ENCODE measurements around the gene CARD10. TPM values are rescaled to one million over a fixed set of nuclear protein-coding genes. Genes with fewer than 3 reads are reported as not detected.

The CARD10 gene
- total RNA-seq, 2 donors from 2014 or later = 14.2 to 70.7 TPM

DNA sequence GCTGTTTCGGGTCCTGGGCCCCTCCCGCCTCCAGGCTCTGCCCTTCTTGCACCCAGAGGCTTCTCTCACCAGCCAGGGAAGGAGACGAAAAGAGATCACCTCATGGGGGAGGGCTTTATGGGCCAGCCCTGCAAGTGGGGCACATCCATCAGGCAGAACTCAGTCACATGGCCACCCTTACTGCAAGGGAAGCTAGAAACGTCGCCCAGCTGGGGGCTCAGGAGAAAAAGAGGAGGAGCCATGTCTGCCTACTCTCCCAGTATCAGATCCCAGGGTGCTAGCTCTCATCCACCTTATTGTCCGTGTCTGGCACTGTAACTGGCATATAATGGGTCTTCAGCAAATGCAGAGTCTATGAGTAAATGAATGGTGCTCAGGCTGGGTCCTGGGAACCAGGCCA lies 57.3 kb downstream of the CARD10 start:
- intact Hi-C loops (cut with DNase I) = no loop called here
- 42% methylated on average over 6 of the region's 6 CpGs for WGBS
- Histone ChIP-seq H3K4me3 (no peak overlapping the region), H3K36me3 (no peaks in the 10 kb centered on the region), H3K27me3 (replicated peaks; ENCODE audit: insufficient read depth) (no peaks in the 10 kb centered on the region), H3K9me3 (no peaks in the 10 kb centered on the region), H3K4me1 (replicated peaks) (no peaks in the 10 kb centered on the region), H3K27ac (no peak overlapping the region)
- TF ChIP-seq POLR2A (IDR thresholded peaks at IDR 0.05) (no peak), POLR2AphosphoS5 (IDR thresholded peaks at IDR 0.05) (no peak)
- TF ChIP-seq, protein P1, sequence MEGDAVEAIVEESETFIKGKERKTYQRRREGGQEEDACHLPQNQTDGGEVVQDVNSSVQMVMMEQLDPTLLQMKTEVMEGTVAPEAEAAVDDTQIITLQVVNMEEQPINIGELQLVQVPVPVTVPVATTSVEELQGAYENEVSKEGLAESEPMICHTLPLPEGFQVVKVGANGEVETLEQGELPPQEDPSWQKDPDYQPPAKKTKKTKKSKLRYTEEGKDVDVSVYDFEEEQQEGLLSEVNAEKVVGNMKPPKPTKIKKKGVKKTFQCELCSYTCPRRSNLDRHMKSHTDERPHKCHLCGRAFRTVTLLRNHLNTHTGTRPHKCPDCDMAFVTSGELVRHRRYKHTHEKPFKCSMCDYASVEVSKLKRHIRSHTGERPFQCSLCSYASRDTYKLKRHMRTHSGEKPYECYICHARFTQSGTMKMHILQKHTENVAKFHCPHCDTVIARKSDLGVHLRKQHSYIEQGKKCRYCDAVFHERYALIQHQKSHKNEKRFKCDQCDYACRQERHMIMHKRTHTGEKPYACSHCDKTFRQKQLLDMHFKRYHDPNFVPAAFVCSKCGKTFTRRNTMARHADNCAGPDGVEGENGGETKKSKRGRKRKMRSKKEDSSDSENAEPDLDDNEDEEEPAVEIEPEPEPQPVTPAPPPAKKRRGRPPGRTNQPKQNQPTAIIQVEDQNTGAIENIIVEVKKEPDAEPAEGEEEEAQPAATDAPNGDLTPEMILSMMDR (IDR thresholded peaks at IDR 0.05) = no peak
- no peak for DNase-seq (ENCODE audit: low spot score)

GRCh38 chr22:37460684-37461083 lies 58.5 kb downstream of the CARD10 start:
- Histone ChIP-seq H3K36me3 (no peaks in the 10 kb centered on the region), H3K27me3 (replicated peaks; ENCODE audit: insufficient read depth) (no peaks in the 10 kb centered on the region), H3K4me3 (no peak overlapping the region), H3K4me1 (replicated peaks) (no peaks in the 10 kb centered on the region), H3K9me3 (no peaks in the 10 kb centered on the region), H3K27ac (no peak overlapping the region)
- no peak for TF ChIP-seq POLR2A (IDR thresholded peaks at IDR 0.05)
- TF ChIP-seq, protein P1 (IDR thresholded peaks at IDR 0.05) = no peak
- TF ChIP-seq POLR2AphosphoS5 (IDR thresholded peaks at IDR 0.05) = no peak
- intact Hi-C loops (cut with DNase I) = no loop called here
- DNase-seq (ENCODE audit: low spot score) = no peak
- WGBS = 75% methylated on average over 3 of the region's 3 CpGs

- Histone ChIP-seq H3K9me3 (no peaks in the 10 kb centered on the region), H3K36me3 (no peaks in the 10 kb centered on the region), H3K27ac (no peak overlapping the region), H3K4me3 (no peak overlapping the region), H3K27me3 (replicated peaks; ENCODE audit: insufficient read depth) (no peaks in the 10 kb centered on the region), H3K4me1 (replicated peaks) (no peaks in the 10 kb centered on the region)
- TF ChIP-seq POLR2AphosphoS5 (IDR thresholded peaks at IDR 0.05) = no peak
- TF ChIP-seq, protein P1 (IDR thresholded peaks at IDR 0.05) = no peak
- no peak for TF ChIP-seq POLR2A (IDR thresholded peaks at IDR 0.05)
- DNase-seq (ENCODE audit: low spot score) = no peak
- intact Hi-C loops (cut with DNase I) = loop anchor here (5.0 kb wide), 1 partner anchor 142 kb away; no protein-coding TSS in a partner anchor
- 60% methylated on average over 9 of the region's 9 CpGs for WGBS
Measured at GRCh38 chr22:37459206-37459605, 60.0 kb downstream of the CARD10 start.

DNA sequence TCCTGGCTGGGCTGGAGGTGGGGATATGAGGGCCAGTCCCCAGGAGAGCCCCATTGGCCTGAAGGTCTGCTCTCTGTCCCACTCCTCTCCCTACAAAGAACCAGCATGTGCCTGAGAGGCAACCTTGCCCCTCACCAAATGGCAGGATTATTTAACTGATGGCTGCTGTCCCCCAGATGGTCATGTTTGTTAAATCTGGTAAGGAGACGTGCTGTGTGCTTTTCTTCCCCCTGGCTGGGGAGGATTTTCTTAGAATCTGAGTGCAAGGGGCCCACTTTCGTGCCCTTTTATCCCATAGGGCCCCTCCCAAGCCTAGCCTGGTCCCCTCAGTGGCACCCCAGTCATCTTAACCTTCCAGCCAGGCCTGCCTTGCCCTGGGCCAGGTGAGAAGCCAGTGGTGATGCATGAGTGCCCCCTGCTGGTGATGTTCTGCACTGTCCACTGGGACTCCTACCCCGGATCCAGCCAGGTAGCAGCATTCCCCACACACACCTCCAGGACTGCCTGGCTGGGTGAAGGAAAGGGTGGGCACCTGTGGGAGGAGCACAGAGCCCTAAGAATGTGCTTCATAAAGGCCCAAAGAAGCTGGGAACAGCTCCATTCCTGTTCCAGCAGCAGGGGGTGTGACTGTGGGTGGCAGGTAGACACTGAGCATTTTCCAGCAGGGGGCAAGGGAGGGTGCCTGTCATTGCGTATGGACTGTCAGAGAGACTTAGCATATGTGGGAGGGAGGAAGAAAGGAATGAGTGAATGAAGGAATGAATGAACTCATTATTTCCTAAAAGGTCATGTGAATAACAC lies 61.9 kb downstream of the CARD10 start:
- intact Hi-C loops (cut with DNase I) = loop anchor here (5.0 kb wide), 1 partner anchor 140 kb away; no protein-coding TSS in a partner anchor
- Histone ChIP-seq H3K4me1 (replicated peaks) (no peaks in the 10 kb centered on the region), H3K4me3 (no peak overlapping the region), H3K27ac (no peak overlapping the region), H3K9me3 (no peaks in the 10 kb centered on the region), H3K27me3 (replicated peaks; ENCODE audit: insufficient read depth) (no peaks in the 10 kb centered on the region), H3K36me3 (no peaks in the 10 kb centered on the region)
- TF ChIP-seq POLR2AphosphoS5 (IDR thresholded peaks at IDR 0.05) (peak; percentile 9), POLR2A (IDR thresholded peaks at IDR 0.05) (no peak)
- TF ChIP-seq, protein P1 (IDR thresholded peaks at IDR 0.05) = peak; percentile 81 to 94 (median 86)
- 40% methylated on average over 4 of the region's 4 CpGs for WGBS
- peak; percentile 69 for DNase-seq (ENCODE audit: low spot score)

DNA sequence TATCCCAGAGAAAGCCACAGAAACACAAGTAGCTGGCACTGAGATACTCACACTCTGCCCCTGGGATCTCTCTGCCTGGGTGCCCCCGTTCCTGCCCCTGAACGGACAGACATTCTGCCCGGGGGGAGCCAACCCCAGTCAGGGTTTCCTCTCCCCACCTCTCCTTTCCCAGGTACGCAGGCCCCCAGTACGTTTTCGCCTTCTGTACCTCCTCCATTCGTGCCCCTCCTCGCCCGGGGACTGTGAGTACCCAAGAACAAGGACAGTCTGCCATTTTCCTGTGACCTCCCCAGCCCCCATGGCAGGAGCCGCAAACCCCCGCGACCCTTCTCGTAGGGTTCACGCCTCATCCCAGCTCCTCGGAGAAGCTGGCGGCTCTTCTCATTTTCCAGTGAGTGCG lies 62.9 kb downstream of the CARD10 start:
- H3K36me3 ChIP-seq = no peaks in the 10 kb centered on the region
- no peaks in the 10 kb centered on the region for H3K9me3 ChIP-seq
- H3K27me3 ChIP-seq (replicated peaks; ENCODE audit: insufficient read depth) = no peaks in the 10 kb centered on the region
- 77% methylated on average over 17 of the region's 17 CpGs for whole genome bisulfite sequencing
- DNase-seq (ENCODE audit: low spot score) = no peak
- TF ChIP-seq, protein P1 (IDR thresholded peaks at IDR 0.05) = no peak
- TF ChIP-seq POLR2A (IDR thresholded peaks at IDR 0.05) = no peak
- no peak for TF ChIP-seq POLR2AphosphoS5 (IDR thresholded peaks at IDR 0.05)
- H3K4me1 ChIP-seq (replicated peaks) = no peaks in the 10 kb centered on the region
- H3K4me3 ChIP-seq = no peak overlapping the region
- intact Hi-C loops (cut with DNase I) = loop anchor here (5.0 kb wide), 1 partner anchor 139 kb away; no protein-coding TSS in a partner anchor
- no peak overlapping the region for H3K27ac ChIP-seq
